SK-N-SH (cell line): ENCODE measurements around the gene MEI4.

Experiments used
- CTCF ChIP-seq: fragments of 200-600 bp; sonication (generic); IDR thresholded peaks from 2 replicates; pipeline ENCODE4 v1.6.1; 2017; ENCODE audit warnings: antibody characterized with exemption, mild to moderate bottlenecking, moderate library complexity
- EP300 ChIP-seq, 2 experiments: IDR thresholded peaks; 2 replicates each; pipeline versions ENCODE4 v1.4.0 to v1.6.1; 2012; ENCODE audit warnings: borderline replicate concordance in 1 of 2, low read depth in 1 of 2, low read length in 1 of 2
- EZH2phosphoT487 ChIP-seq: fragments of 200-600 bp; sonication (generic); IDR thresholded peaks from 2 replicates; pipeline ENCODE4 v1.6.1; 2017; ENCODE audit warnings: low read depth, mixed run types, mild to moderate bottlenecking, antibody characterized with exemption, moderate library complexity, borderline replicate concordance
- GABPA ChIP-seq: IDR thresholded peaks from 2 replicates; pipeline ENCODE4 v1.4.0; 2012; ENCODE audit warnings: low read depth, mild to moderate bottlenecking
- JUND ChIP-seq: IDR thresholded peaks from 2 replicates; pipeline ENCODE4 v1.4.0; 2012
- MAX ChIP-seq: IDR thresholded peaks from 2 replicates; pipeline ENCODE4 v1.4.0; 2012; ENCODE audit warnings: low read depth
- MXI1 ChIP-seq: IDR thresholded peaks from 2 replicates; pipeline ENCODE4 v1.6.1; 2012; ENCODE audit warnings: mild to moderate bottlenecking, low read depth, low read length, improper control_type of control experiment
- REST ChIP-seq: IDR thresholded peaks from 2 replicates; pipeline ENCODE4 v1.6.1; 2012; ENCODE audit warnings: mild to moderate bottlenecking, low read depth, low read length, moderate library complexity
- RXRA ChIP-seq: IDR thresholded peaks from 2 replicates; pipeline ENCODE4 v1.4.0; 2012; ENCODE audit warnings: low read depth, mild to moderate bottlenecking, borderline replicate concordance
- SMC3 ChIP-seq: IDR thresholded peaks from 2 replicates; pipeline ENCODE4 v1.6.1; 2012; ENCODE audit warnings: low read depth, low read length, improper control_type of control experiment

DNA sequence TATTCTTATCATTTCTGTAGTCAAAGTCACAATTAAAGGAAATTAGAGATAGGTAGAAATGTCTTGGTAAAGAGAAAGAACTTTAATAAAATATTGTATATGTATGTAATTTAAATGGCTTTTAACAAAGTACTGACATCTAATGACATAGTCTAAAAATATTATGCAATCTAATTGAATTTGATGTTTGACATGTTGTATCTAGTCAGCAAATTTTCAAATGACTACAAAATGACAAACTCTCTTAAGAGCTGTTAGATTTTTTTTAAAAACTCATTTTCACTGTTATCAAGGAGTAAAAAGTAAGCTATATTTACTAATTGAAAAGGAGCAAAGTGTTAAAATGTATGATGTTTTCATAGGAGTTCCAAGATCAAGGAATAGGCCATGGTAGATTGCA, 176.9 kb downstream of the MEI4 start:
- TF ChIP-seq MAX (no peak), REST (no peak), CTCF (no peak), MXI1 (no peak), RXRA (no peak), EZH2phosphoT487 (no peak), SMC3 (no peak), GABPA (no peak), JUND (no peak), EP300 (IDR thresholded peaks at IDR 0.05; ENCODE audit: borderline replicate concordance in 1 of 2, low read depth in 1 of 2, low read length in 1 of 2) (no peak)
